Measurements from ENCODE around the gene CREB3L4. TPM values are rescaled to one million over a fixed set of nuclear protein-coding genes. Genes with fewer than 3 reads are reported as not detected.

The CREB3L4 gene
- total RNA-seq, 2 donors from 2014 or later: 18.2 to 21.5 TPM

GRCh38 chr1:153953859-153954365 is 13.8 kb upstream of the CREB3L4 start:
- intact Hi-C loops (cut with DNase I, micrococcal nuclease): no loop called here
- no peak for DNase-seq
- ATAC-seq: no peak

GRCh38 chr1:153954826-153955225 is 12.9 kb upstream of the CREB3L4 start:
- DNase-seq: no peak
- no peak for ATAC-seq
- intact Hi-C loops (cut with DNase I, micrococcal nuclease): no loop called here

- ATAC-seq: no peak
- intact Hi-C loops (cut with DNase I, micrococcal nuclease): no loop called here
- no peak for DNase-seq
Observed at GRCh38 chr1:153956997-153957715, 10.5 kb upstream of the CREB3L4 start.

DNA sequence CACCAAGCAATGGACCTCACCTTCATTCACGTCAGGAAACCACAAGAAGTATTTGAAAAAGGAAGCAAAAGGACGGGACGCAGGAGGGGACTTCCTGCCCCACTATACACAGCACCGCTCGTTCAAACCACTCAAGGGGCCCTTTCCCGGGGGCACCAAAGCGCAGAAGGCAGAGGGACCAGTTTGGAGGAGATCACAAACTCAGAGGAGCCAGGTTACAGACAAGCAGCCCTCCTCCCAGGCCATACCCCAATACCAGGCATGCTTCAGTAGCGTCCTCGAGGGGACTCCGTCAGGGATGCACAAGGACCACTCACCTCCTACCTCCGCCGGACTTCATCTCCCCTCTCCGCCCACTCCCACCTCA is 10.0 kb upstream of the CREB3L4 start:
- peak; percentile 7 for ATAC-seq
- intact Hi-C loops (cut with DNase I, micrococcal nuclease): no loop called here
- DNase-seq: no peak

GRCh38 chr1:153958111-153958960 is 9.4 kb upstream of the CREB3L4 start, which contains the start of gene CRTC2:
Gene CRTC2 (minus strand): TSS chr1:153958612. CDS start chr1:153958497, 115 bp downstream.
- ATAC-seq: peak; percentile 85
- intact Hi-C loops (cut with DNase I, micrococcal nuclease): no loop called here
- peak; percentile 99 to 100 for DNase-seq

DNA sequence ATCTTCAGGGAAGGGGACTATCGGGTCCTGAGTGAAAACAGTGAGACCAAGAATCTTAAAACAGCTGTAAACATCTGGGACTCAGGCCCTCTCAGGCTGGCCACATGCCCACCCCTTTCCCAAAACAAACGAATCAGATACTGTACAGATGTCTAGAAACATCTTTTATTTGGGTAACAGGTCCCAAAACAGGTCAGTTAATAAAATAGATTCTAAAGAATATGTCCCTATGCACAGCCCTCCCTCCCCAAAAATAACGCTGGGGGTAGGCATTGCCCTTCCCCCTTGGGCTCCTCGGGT is 8.8 kb upstream of the CREB3L4 start:
- ATAC-seq: no peak
- intact Hi-C loops (cut with DNase I, micrococcal nuclease): no loop called here
- peak in 1 of 2 donors; percentile 42 for DNase-seq

DNA sequence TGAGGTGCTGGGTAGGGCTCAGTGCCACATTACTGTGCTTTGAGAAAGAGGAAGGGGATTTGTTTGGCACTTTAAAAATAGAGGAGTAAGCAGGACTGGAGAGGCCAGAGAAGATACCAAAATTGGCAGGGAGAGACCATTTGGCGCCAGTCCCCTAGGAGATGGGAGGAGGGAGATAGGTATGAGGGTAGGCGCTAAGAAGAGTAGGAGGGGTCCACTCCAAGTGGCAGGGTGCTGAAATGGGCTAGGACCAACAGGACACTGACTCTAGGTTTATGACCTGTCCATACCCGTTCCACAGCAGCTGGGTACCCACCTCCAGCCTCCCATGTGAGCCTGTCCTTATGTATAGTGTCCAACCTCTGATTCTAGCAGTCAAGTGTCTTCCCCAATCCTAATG is 8.2 kb upstream of the CREB3L4 start:
- ATAC-seq (no peak), DNase-seq (no peak)
- intact Hi-C loops (cut with DNase I, micrococcal nuclease): no loop called here

DNA sequence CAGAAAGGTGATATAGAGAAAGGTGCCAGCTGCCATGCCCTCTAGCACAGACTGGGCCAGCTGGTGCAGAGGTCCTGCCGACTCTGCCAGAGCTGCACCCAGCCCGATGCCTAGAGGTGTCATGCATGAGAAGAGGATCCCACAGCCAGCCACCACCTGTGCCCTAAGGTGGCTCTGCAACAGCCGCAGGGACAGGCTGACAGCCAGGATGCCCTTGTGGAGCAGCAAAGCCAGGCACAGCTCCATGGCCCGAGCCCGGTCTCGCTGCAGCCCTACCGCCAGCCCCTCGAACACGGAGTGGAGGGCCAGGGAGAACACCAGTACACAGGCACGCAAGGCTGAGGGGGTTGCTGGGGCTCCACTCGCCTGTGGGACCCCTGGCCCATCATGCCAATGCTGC is 7.5 kb upstream of the CREB3L4 start:
- intact Hi-C loops (cut with DNase I, micrococcal nuclease): no loop called here
- DNase-seq (no peak), ATAC-seq (no peak)

DNA sequence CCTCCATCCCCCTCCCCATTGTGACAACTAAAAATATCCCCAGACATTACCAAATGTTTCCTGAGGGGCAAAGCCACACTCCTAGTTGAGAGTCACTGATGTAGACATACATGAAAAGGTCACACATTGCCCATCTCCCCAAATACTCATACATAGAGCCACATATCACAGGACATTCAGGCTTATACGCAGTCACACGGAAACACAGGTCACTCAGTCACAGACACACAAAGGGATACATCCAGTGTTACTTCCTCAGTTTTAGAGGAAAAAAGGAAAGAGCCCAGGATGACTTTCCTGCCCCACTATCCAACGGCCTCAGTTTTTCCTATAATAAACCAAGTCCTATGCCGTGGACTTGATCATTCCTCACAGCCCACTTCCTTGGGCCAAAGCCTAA is 6.3 kb upstream of the CREB3L4 start:
- intact Hi-C loops (cut with DNase I, micrococcal nuclease): no loop called here
- ATAC-seq (no peak), DNase-seq (no peak)

DNA sequence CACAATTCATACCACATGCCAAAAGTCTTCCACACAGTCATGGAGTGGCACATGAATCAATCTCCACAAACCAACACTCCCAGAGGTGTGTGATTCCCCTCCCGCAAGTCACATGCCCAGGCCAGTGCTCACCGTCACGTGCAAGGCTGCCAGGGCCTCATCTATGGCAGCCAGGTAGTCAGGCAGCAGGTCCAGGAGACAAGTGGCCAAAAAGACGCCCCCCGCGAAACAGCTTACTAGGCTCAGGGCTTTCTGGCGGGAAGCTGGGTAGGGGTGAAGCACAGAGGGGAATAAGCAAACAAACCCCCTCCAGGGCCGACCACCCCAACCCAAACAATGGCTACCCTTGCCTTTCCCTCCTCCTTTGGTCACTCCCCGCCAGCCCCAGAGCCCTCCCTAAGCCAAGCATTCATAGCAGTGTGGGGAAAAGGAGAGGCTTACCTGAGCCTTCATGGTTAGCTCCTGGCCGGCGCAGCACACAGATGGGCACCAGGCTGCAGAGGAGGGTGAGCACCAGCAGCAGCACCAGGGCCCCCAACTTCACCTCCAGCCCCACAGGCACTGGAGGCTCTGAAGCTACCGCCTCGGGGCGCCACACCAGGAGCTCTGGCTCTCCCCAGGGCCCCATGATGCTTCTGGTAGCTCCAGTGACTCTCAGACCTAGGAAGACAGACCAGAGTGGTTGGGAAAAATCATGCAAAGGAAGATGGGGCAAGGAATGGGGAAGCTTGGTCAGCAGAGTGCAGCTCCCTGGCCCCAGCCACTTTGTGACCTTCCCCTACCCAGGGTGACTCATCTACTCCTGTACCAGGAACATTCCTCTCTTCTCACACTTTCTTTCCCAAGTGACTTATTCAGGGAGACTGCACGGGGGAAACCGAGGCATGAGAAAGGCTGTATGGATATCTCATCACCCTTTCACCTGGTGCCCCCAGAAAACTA is 5.3 kb upstream of the CREB3L4 start:
- no peak for ATAC-seq
- intact Hi-C loops (cut with DNase I, micrococcal nuclease): no loop called here
- peak; percentile 32 to 58 for DNase-seq

- ATAC-seq: peak; percentile 75
- intact Hi-C loops (cut with DNase I, micrococcal nuclease): no loop called here
- DNase-seq: peak; percentile 99 to 100
Observed at GRCh38 chr1:153963030-153963849, 4.5 kb upstream of the CREB3L4 start, which contains the start of gene SLC39A1. Gene SLC39A1 (minus strand): TSS chr1:153963537. CDS start chr1:153962715, 822 bp downstream.

DNA sequence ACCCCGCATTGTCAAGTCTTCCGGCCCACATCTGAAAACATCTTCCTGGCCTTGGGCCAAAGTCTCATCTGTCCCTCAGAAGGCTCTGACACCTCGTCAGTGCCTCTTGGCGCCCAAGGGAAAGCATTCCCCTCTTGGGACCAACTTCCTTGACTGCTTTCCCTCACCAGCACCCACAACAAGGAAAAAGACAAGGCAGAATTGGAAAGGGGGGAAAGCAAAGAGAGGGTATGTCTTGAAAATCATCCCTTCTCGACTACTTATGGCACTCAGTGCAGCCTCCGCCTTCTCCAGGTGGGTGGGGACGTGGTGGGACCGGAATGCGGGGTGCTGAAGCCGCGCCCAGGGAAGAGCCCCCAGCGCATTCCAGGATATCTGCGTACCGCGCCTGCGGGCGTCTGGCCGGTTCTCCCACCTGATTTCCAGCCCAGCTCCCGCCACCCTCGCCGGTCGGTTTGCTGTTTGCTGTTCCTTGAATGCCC is 3.8 kb upstream of the CREB3L4 start:
- DNase-seq (peak; percentile 63 to 68), ATAC-seq (peak; percentile 22)
- intact Hi-C loops (cut with DNase I, micrococcal nuclease): no loop called here

DNA sequence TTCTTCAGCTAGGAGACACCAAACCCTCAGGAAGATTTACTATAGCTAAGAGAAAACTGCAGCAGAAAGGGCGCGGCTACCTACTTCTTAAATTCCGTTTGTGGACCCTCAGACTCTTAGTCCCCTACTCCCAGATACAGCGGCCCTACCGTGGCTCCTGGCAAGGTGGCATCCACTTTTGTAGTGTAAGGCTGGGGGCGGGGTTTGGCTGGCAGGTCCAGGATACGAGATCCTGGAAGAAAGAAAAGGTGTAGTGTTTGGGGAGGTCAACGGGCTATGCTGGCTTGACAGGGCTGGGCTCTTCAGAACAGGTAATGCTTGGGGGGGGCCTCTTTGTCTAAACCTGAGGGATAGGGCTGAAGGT is 280 bp downstream of the CREB3L4 start:
- peak; percentile 28 for ATAC-seq
- intact Hi-C loops (cut with DNase I, micrococcal nuclease): no loop called here
- DNase-seq: peak; percentile 79 to 81

- ATAC-seq (no peak), DNase-seq (peak in 1 of 2 donors; percentile 42)
- intact Hi-C loops (cut with DNase I, micrococcal nuclease): no loop called here
Observed at GRCh38 chr1:153968408-153968807, 706 bp downstream of the CREB3L4 start.

- intact Hi-C loops (cut with DNase I, micrococcal nuclease): no loop called here
- DNase-seq (no peak), ATAC-seq (no peak)
Observed at GRCh38 chr1:153968972-153969371, 1.3 kb downstream of the CREB3L4 start.

- ATAC-seq: no peak
- DNase-seq: no peak
- intact Hi-C loops (cut with DNase I, micrococcal nuclease): no loop called here
Observed at GRCh38 chr1:153970346-153970745, 2.6 kb downstream of the CREB3L4 start.

- ATAC-seq: no peak
- no peak for DNase-seq
- intact Hi-C loops (cut with DNase I, micrococcal nuclease): no loop called here
Observed at GRCh38 chr1:153973071-153973470, 5.4 kb downstream of the CREB3L4 start.

GRCh38 chr1:153973525-153973924 is 5.8 kb downstream of the CREB3L4 start:
- intact Hi-C loops (cut with DNase I, micrococcal nuclease): no loop called here
- ATAC-seq (no peak), DNase-seq (no peak)
